Measurements from ENCODE around the gene EHHADH. TPM values are rescaled to one million over a fixed set of nuclear protein-coding genes. Genes with fewer than 3 reads are reported as not detected.
A peak's percentile ranks its signal among the peaks of the same experiment; 100 is the strongest.

The EHHADH gene
- total RNA-seq, 2 donors from 2014 or later, result 2.0 to 3.1 TPM

GRCh38 chr3:185283374-185283935 lies 29.6 kb upstream of the EHHADH start:
- H3K36me3 ChIP-seq, result no peaks in the 10 kb centered on the region
- ATAC-seq (ENCODE audit: insufficient number of reproducible peaks, low FRiP score, low read depth) (no peak), DNase-seq (ENCODE audit: low spot score) (no peak)
- no peaks in the 10 kb centered on the region for H3K9me3 ChIP-seq
- peak overlapping the region; percentile 80 for H3K4me3 ChIP-seq
- peaks cover 5 to 13% of the 10 kb centered on the region in 2 donors for H3K4me1 ChIP-seq (ENCODE audit: control insufficient read depth in 1 of 2, low read depth in 2 of 2)
- no peaks in the 10 kb centered on the region for H3K27me3 ChIP-seq (replicated peaks; ENCODE audit: insufficient read depth)
- TF ChIP-seq CTCF (IDR thresholded peaks at IDR 0.05), result no peak
- H3K27ac ChIP-seq, result peak overlapping the region in 1 of 2 donors; percentile 12

GRCh38 chr3:185282696-185283373 lies 29.0 kb upstream of the EHHADH start:
- no peaks in the 10 kb centered on the region for H3K9me3 ChIP-seq
- ATAC-seq (ENCODE audit: insufficient number of reproducible peaks, low FRiP score, low read depth) (peak; percentile 96), DNase-seq (ENCODE audit: low spot score) (peak; percentile 76)
- no peak for TF ChIP-seq CTCF (IDR thresholded peaks at IDR 0.05)
- no peaks in the 10 kb centered on the region for H3K27me3 ChIP-seq (replicated peaks; ENCODE audit: insufficient read depth)
- peak overlapping the region in 1 of 2 donors; percentile 28 for H3K27ac ChIP-seq
- H3K4me1 ChIP-seq (ENCODE audit: control insufficient read depth in 1 of 2, low read depth in 2 of 2), result peaks cover 5 to 13% of the 10 kb centered on the region in 2 donors
- peak overlapping the region; percentile 80 for H3K4me3 ChIP-seq
- no peaks in the 10 kb centered on the region for H3K36me3 ChIP-seq

GRCh38 chr3:185280572-185281365 lies 26.9 kb upstream of the EHHADH start:
- Histone ChIP-seq H3K9me3 (no peaks in the 10 kb centered on the region), H3K27ac (no peak overlapping the region), H3K4me3 (no peak overlapping the region), H3K4me1 (ENCODE audit: control insufficient read depth in 1 of 2, low read depth in 2 of 2) (peaks cover 5 to 13% of the 10 kb centered on the region in 2 donors), H3K36me3 (no peaks in the 10 kb centered on the region), H3K27me3 (replicated peaks; ENCODE audit: insufficient read depth) (no peaks in the 10 kb centered on the region)
- peak; percentile 29 for TF ChIP-seq CTCF (IDR thresholded peaks at IDR 0.05)
- DNase-seq (ENCODE audit: low spot score) (no peak), ATAC-seq (ENCODE audit: insufficient number of reproducible peaks, low FRiP score, low read depth) (no peak)

GRCh38 chr3:185279587-185280138 lies 25.8 kb upstream of the EHHADH start:
- H3K4me1 ChIP-seq (ENCODE audit: control insufficient read depth in 1 of 2, low read depth in 2 of 2), result peaks cover 5 to 13% of the 10 kb centered on the region in 2 donors
- H3K27ac ChIP-seq, result no peak overlapping the region
- no peaks in the 10 kb centered on the region for H3K36me3 ChIP-seq
- ATAC-seq (ENCODE audit: insufficient number of reproducible peaks, low FRiP score, low read depth) (no peak), DNase-seq (ENCODE audit: low spot score) (no peak)
- TF ChIP-seq CTCF (IDR thresholded peaks at IDR 0.05), result no peak
- H3K4me3 ChIP-seq, result no peak overlapping the region
- H3K9me3 ChIP-seq, result no peaks in the 10 kb centered on the region
- H3K27me3 ChIP-seq (replicated peaks; ENCODE audit: insufficient read depth), result no peaks in the 10 kb centered on the region

- no peaks in the 10 kb centered on the region for H3K36me3 ChIP-seq
- no peak overlapping the region for H3K4me3 ChIP-seq
- no peaks in the 10 kb centered on the region for H3K4me1 ChIP-seq (ENCODE audit: control insufficient read depth in 1 of 2, low read depth in 2 of 2)
- H3K27ac ChIP-seq, result no peak overlapping the region
- H3K27me3 ChIP-seq (replicated peaks; ENCODE audit: insufficient read depth), result no peaks in the 10 kb centered on the region
- no peaks in the 10 kb centered on the region for H3K9me3 ChIP-seq
- DNase-seq (ENCODE audit: low spot score), result no peak
- ATAC-seq (ENCODE audit: insufficient number of reproducible peaks, low FRiP score, low read depth), result no peak
- no peak for TF ChIP-seq CTCF (IDR thresholded peaks at IDR 0.05)
Observed at GRCh38 chr3:185276415-185276814, 22.6 kb upstream of the EHHADH start.
